IMR-90 (cell line): ENCODE data around the gene RHOD. TPM values are rescaled to one million over a fixed set of nuclear protein-coding genes. Genes with fewer than 3 reads are reported as not detected.

Experiments used
- ATAC-seq: fragments of 200-7000 bp; cut with Tn5 transposase; 2 replicates; pipeline ENCODE4 v1.9.1; 2020; ENCODE audit warnings: low read depth, mild to moderate bottlenecking, moderate library complexity
- BruUV-seq: library from RNA; stranded (reverse); fragments of 400-500 nt; replicated peaks from 2 replicates; lab custom pipeline; 2021; lab: Mats Ljungman, UMichigan
- CTCF ChIA-PET: fragments of 300-600 bp; formaldehyde crosslinking; extraction: SDS; loops from one replicate; lab custom pipeline; 2021; ENCODE audit warnings: antibody characterized with exemption; lab: Yijun Ruan, JAX
- POLR2A ChIA-PET: fragments of 300-600 bp; sonication (Branson Sonifier 250); formaldehyde crosslinking; loops from one replicate; lab custom pipeline; 2022; ENCODE audit warnings: antibody characterized with exemption; ENCODE audit not compliant: unreplicated experiment; lab: Charles Lee
- DNase-seq: peaks from one replicate; pipeline ENCODE4 v3.0.0; 2013
- H2AFZ ChIP-seq: replicated peaks from 2 replicates; pipeline ENCODE3; 2013; ENCODE audit warnings: low read length, mild to moderate bottlenecking; ENCODE audit not compliant: poor library complexity
- H2AK5ac ChIP-seq: 2 replicates; pipeline ENCODE4 v1.6.1; 2013; ENCODE audit warnings: low read depth, low read length, inconsistent platforms
- H2AK9ac ChIP-seq: replicated peaks from 2 replicates; pipeline ENCODE3; 2013; ENCODE audit warnings: mild to moderate bottlenecking, low read depth, low read length, moderate library complexity; ENCODE audit not compliant: poor library complexity
- H2BK120ac ChIP-seq: 2 replicates; pipeline ENCODE4 v1.6.1; 2013; ENCODE audit warnings: low read depth, low read length, inconsistent platforms
- H2BK15ac ChIP-seq: 3 replicates; pipeline ENCODE4 v1.6.1; 2013; ENCODE audit warnings: low read depth, low read length, inconsistent platforms
- H2BK20ac ChIP-seq: 2 replicates; pipeline ENCODE4 v1.6.1; 2013; ENCODE audit warnings: low read depth, mild to moderate bottlenecking, inconsistent platforms, low read length, moderate library complexity
- H2BK5ac ChIP-seq: 2 replicates; pipeline ENCODE4 v1.6.1; 2013; ENCODE audit warnings: mild to moderate bottlenecking, low read depth, low read length, inconsistent platforms; ENCODE audit not compliant: poor library complexity, severe bottlenecking
- H3K14ac ChIP-seq: replicated peaks from 2 replicates; pipeline ENCODE4 v1.6.1; 2013; ENCODE audit warnings: low read depth, low read length, inconsistent platforms
- H3K18ac ChIP-seq: 2 replicates; pipeline ENCODE4 v1.6.1; 2013; ENCODE audit warnings: low read depth, low read length, control low read depth
- H3K23ac ChIP-seq: 2 replicates; pipeline ENCODE4 v1.6.1; 2013; ENCODE audit warnings: low read depth, low read length, inconsistent platforms
- H3K27ac ChIP-seq: 2 replicates; pipeline ENCODE4 v1.5.1; 2013; ENCODE audit warnings: mild to moderate bottlenecking, control low read depth, low read length; ENCODE audit not compliant: insufficient read depth
- H3K27me3 ChIP-seq: 2 replicates; pipeline ENCODE4 v1.6.1; 2013; ENCODE audit warnings: low read length; ENCODE audit not compliant: control insufficient read depth, insufficient read depth
- H3K36me3 ChIP-seq: 2 replicates; pipeline ENCODE4 v1.6.1; 2013; ENCODE audit warnings: low read length, mixed read lengths; ENCODE audit not compliant: control insufficient read depth, insufficient read depth
- H3K4ac ChIP-seq: 2 replicates; pipeline ENCODE4 v1.6.1; 2013; ENCODE audit warnings: low read depth, low read length, inconsistent platforms
- H3K4me1 ChIP-seq: 2 replicates; pipeline ENCODE4 v1.6.1; 2013; ENCODE audit warnings: low read length, mixed read lengths; ENCODE audit not compliant: control insufficient read depth, insufficient read depth
- H3K4me2 ChIP-seq: 2 replicates; pipeline ENCODE4 v1.6.1; 2013; ENCODE audit warnings: low read depth, mild to moderate bottlenecking, control low read depth, low read length, moderate library complexity
- H3K4me3 ChIP-seq: 2 replicates; pipeline ENCODE4 v1.5.1; 2013; ENCODE audit warnings: low read depth, mild to moderate bottlenecking, control low read depth, low read length, moderate library complexity; ENCODE audit not compliant: insufficient read depth
- H3K56ac ChIP-seq: 2 replicates; pipeline ENCODE4 v1.6.1; 2013; ENCODE audit warnings: low read length, inconsistent platforms; ENCODE audit not compliant: insufficient read depth; ENCODE audit errors: extremely low read depth
- H3K79me1 ChIP-seq, 2 experiments: 2 replicates each; pipeline ENCODE4 v1.6.1; 2013; ENCODE audit warnings: low read length in 2 of 2, inconsistent platforms in 1 of 2, low read depth in 1 of 2
- H3K9ac ChIP-seq: 2 replicates; pipeline ENCODE4 v1.6.1; 2013; ENCODE audit warnings: low read depth, low read length, control low read depth
- H3K9me1 ChIP-seq: 2 replicates; pipeline ENCODE4 v1.6.1; 2013; ENCODE audit warnings: low read length, inconsistent platforms; ENCODE audit not compliant: insufficient read depth
- H3K9me3 ChIP-seq: 2 replicates; pipeline ENCODE4 v1.6.1; 2013; ENCODE audit warnings: low read length; ENCODE audit not compliant: control insufficient read depth, insufficient read depth
- H4K20me1 ChIP-seq: 2 replicates; pipeline ENCODE4 v1.6.1; 2013; ENCODE audit warnings: low read length, inconsistent platforms; ENCODE audit not compliant: insufficient read depth
- H4K5ac ChIP-seq: 2 replicates; pipeline ENCODE4 v1.6.1; 2013; ENCODE audit warnings: mild to moderate bottlenecking, low read depth, low read length, control low read depth
- H4K8ac ChIP-seq, 2 experiments: 2 replicates each; pipeline ENCODE4 v1.6.1; 2013; ENCODE audit warnings: low read depth in 2 of 2, low read length in 2 of 2, control low read depth in 1 of 2, inconsistent platforms in 1 of 2
- H4K91ac ChIP-seq: 2 replicates; pipeline ENCODE4 v1.6.1; 2013; ENCODE audit warnings: low read depth, low read length, inconsistent platforms; ENCODE audit not compliant: insufficient read depth
- BHLHE40 ChIP-seq: fragments of 150-350 bp; IDR thresholded peaks from 2 replicates; pipeline ENCODE4 v1.6.1; 2016; ENCODE audit warnings: mild to moderate bottlenecking, low read depth, low read length
- CEBPB ChIP-seq: IDR thresholded peaks from 2 replicates; pipeline ENCODE4 v1.6.1; 2012; ENCODE audit warnings: low read depth, low read length, improper control_type of control experiment
- CHD1 ChIP-seq: IDR thresholded peaks from 2 replicates; pipeline ENCODE4 v1.6.1; 2012; ENCODE audit warnings: low read depth, low read length, improper control_type of control experiment
- FOS ChIP-seq: fragments of 150-350 bp; IDR thresholded peaks from 2 replicates; pipeline ENCODE4 v1.6.1; 2016; ENCODE audit warnings: low read depth, low read length
- MAFK ChIP-seq: IDR thresholded peaks from 2 replicates; pipeline ENCODE4 v1.6.1; 2012; ENCODE audit warnings: low read depth, low read length, improper control_type of control experiment
- MAZ ChIP-seq: IDR thresholded peaks from 2 replicates; pipeline ENCODE4 v1.6.1; 2012; ENCODE audit warnings: low read depth, mild to moderate bottlenecking, low read length, improper control_type of control experiment, moderate library complexity, borderline replicate concordance
- MXI1 ChIP-seq: IDR thresholded peaks from 2 replicates; pipeline ENCODE4 v1.6.1; 2012; ENCODE audit warnings: low read depth, mild to moderate bottlenecking, low read length, moderate library complexity, borderline replicate concordance
- NFE2L2 ChIP-seq: fragments of 150-350 bp; IDR thresholded peaks from 2 replicates; pipeline ENCODE4 v1.6.1; 2016; ENCODE audit warnings: low read depth, mild to moderate bottlenecking, low read length
- POLR2A ChIP-seq: IDR thresholded peaks from 2 replicates; pipeline ENCODE4 v1.6.1; 2012; ENCODE audit warnings: mild to moderate bottlenecking, low read depth, low read length
- RAD21 ChIP-seq: IDR thresholded peaks from 2 replicates; pipeline ENCODE4 v1.6.1; 2012; ENCODE audit warnings: low read length, improper control_type of control experiment
- RCOR1 ChIP-seq: IDR thresholded peaks from 2 replicates; pipeline ENCODE4 v1.6.1; 2012; ENCODE audit warnings: mild to moderate bottlenecking, low read length, improper control_type of control experiment; ENCODE audit not compliant: insufficient replicate concordance
- RFX5 ChIP-seq: IDR thresholded peaks from 2 replicates; pipeline ENCODE4 v1.8.0; 2012; ENCODE audit warnings: low read depth, mild to moderate bottlenecking, low read length, moderate library complexity
- SMC3 ChIP-seq: fragments of 150-350 bp; IDR thresholded peaks from 2 replicates; pipeline ENCODE4 v1.6.1; 2016; ENCODE audit warnings: low read depth, mild to moderate bottlenecking, antibody characterized with exemption, low read length, moderate library complexity
- USF2 ChIP-seq: fragments of 150-350 bp; IDR thresholded peaks from 2 replicates; pipeline ENCODE4 v1.6.1; 2017; ENCODE audit warnings: mild to moderate bottlenecking, antibody characterized with exemption, low read length, low read depth
- WGBS, 2 experiments: methylation state at CpG; one replicate each; pipeline versions ENCODE4 v1.1.5 to v1.1.7; 2013; ENCODE audit warnings: missing lambda C conversion rate in 2 of 2; ENCODE audit not compliant: insufficient read length in 1 of 2; ENCODE audit errors: extremely low coverage in 2 of 2; 5-methylcytosine and 5-hydroxymethylcytosine counted together
- dilution Hi-C: fragments of 300-500 bp; cut with HindIII; formaldehyde crosslinking; loops from one replicate; pipeline ENCODE4 v1.14.3; 2018; ENCODE audit warnings: low sequenced_read_pairs; ENCODE audit not compliant: unreplicated experiment
- in situ Hi-C: fragments of 300-500 bp; cut with MboI; formaldehyde crosslinking; loops from 3 replicates; pipeline ENCODE4 v1.14.3; 2019; ENCODE audit warnings: low sequenced_read_pairs, inconsistent platforms, mixed read lengths
- intact Hi-C: fragments of 100-400 bp; cut with micrococcal nuclease; formaldehyde crosslinking; loops from 2 replicates; pipeline ENCODE4 v1.10.0; 2022
- polyA plus RNA-seq, 3 experiments: library from polyadenylated mRNA; depleted of rRNA; stranded (reverse); fragments of >200 nt; gene quantifications; 2 replicates each; pipeline ENCODE4 v1.2.3, GENCODE V29; 2012; ENCODE audit warnings: low replicate concordance in 1 of 3
- total RNA-seq: library from RNA; depleted of rRNA; stranded (reverse); fragments of >200 nt; gene quantifications from 2 replicates; pipeline ENCODE4 v1.2.3, GENCODE V29; 2012
- TF ChIP-seq, protein P1 (sequence below): fragments of 150-350 bp; IDR thresholded peaks from 2 replicates; pipeline ENCODE4 v1.6.1; 2016; ENCODE audit warnings: low read depth, mild to moderate bottlenecking, low read length, moderate library complexity, borderline replicate concordance
- TF ChIP-seq, protein P2 (sequence below): conservative IDR thresholded peaks from 2 replicates; pipeline ENCODE4 v1.5.1; 2012; ENCODE audit warnings: mild to moderate bottlenecking, low read depth, low read length, improper control_type of control experiment

RHOD gene
- total and polyA plus RNA-seq, 2 of the 4 experiments (the other 2 are of a cell fraction) = 4.7 to 10.9 TPM

DNA sequence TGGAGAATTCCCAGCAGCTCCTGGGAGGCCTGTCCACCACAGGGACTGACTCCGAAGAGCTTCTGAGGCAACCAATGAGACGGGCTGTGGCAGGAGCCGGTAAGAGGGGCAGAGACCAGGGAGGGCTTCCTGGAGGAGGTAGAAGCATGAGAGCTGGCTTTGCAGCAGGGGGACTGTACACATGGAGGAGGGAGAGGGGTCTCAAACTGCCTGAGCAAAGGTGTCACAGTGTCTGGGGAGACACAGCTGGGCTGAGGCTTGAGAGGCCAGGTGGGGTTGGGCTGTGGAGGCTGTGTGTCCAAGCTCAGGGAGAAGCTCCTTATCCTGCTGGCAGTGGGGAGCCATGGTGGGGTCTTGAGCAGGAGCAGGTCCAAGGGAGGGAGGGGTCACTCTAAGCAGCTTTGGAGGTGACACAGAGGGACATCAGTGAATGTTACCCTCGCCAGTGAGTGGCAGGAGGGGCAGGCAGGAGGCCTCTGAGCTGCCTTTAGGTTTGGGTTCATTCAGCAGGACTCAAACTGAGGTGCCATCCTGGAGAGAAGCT is 4.6 kb upstream of the RHOD start:
- Histone ChIP-seq H3K4me3 (no peak overlapping the region), H3K27ac (no peak overlapping the region), H3K27me3 (no peaks in the 10 kb centered on the region), H2BK15ac (no peak overlapping the region), H2AK5ac (0 out of 2 replicates have a peak overlapping the region, but pooled peaks have one; percentile 80), H2BK120ac (no peak overlapping the region), H3K23ac (no peak overlapping the region), H2BK5ac (no peak overlapping the region), H2AK9ac (peak overlapping the region; percentile 56), H3K9ac (no peak overlapping the region), H2AFZ (peak overlapping the region; percentile 60), H3K4ac (peak overlapping the region; percentile 26; the same call in 1 of the 2 replicates), H3K9me1 (peaks cover 10% of the 10 kb centered on the region), H3K36me3 (no peaks in the 10 kb centered on the region), H4K8ac (no peak overlapping the region), H2BK20ac (no peak overlapping the region), H4K91ac (no peak overlapping the region), H3K18ac (no peak overlapping the region), H4K20me1 (no peaks in the 10 kb centered on the region), H3K14ac (no peak overlapping the region), H3K9me3 (no peaks in the 10 kb centered on the region), H3K4me1 (peaks cover 22% of the 10 kb centered on the region), H3K79me1 (0 out of 4 replicates have a peak, but pooled peaks cover 0 to 7% of the 10 kb centered on the region in 2 experiments), H3K4me2 (no peak overlapping the region), H3K56ac (no peak overlapping the region), H4K5ac (no peak overlapping the region)
- DNase-seq = no peak
- 100% methylated on average over 1 of the region's 4 CpGs; no CpG with 5 or more reads in 1 of the 2 experiments for WGBS, 2 experiments
- TF ChIP-seq NFE2L2 (no peak), MAFK (no peak), RFX5 (no peak), MAZ (no peak), USF2 (no peak), SMC3 (no peak), CHD1 (no peak), POLR2A (no peak), FOS (no peak), RAD21 (no peak), MXI1 (no peak), BHLHE40 (no peak), CEBPB (no peak), RCOR1 (no peak)
- TF ChIP-seq, protein P1, sequence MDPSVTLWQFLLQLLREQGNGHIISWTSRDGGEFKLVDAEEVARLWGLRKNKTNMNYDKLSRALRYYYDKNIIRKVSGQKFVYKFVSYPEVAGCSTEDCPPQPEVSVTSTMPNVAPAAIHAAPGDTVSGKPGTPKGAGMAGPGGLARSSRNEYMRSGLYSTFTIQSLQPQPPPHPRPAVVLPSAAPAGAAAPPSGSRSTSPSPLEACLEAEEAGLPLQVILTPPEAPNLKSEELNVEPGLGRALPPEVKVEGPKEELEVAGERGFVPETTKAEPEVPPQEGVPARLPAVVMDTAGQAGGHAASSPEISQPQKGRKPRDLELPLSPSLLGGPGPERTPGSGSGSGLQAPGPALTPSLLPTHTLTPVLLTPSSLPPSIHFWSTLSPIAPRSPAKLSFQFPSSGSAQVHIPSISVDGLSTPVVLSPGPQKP = no peak
- TF ChIP-seq, protein P2, sequence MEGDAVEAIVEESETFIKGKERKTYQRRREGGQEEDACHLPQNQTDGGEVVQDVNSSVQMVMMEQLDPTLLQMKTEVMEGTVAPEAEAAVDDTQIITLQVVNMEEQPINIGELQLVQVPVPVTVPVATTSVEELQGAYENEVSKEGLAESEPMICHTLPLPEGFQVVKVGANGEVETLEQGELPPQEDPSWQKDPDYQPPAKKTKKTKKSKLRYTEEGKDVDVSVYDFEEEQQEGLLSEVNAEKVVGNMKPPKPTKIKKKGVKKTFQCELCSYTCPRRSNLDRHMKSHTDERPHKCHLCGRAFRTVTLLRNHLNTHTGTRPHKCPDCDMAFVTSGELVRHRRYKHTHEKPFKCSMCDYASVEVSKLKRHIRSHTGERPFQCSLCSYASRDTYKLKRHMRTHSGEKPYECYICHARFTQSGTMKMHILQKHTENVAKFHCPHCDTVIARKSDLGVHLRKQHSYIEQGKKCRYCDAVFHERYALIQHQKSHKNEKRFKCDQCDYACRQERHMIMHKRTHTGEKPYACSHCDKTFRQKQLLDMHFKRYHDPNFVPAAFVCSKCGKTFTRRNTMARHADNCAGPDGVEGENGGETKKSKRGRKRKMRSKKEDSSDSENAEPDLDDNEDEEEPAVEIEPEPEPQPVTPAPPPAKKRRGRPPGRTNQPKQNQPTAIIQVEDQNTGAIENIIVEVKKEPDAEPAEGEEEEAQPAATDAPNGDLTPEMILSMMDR = no peak
- dilution Hi-C loops (no loop called here), intact Hi-C loops (no loop called here), in situ Hi-C loops (no loop called here)
- BruUV-seq = no TSS peak
- ChIA-PET POLR2A (no interaction called here), CTCF (interaction anchor here (0.6 kb wide), 1 partner anchor 255 kb away, joined by 3 read pairs; no protein-coding TSS in a partner anchor)
- no peak for ATAC-seq
